HUES64 (cell line): Measurements from ENCODE around the gene OXSM. TPM values are rescaled to one million over a fixed set of nuclear protein-coding genes. Genes with fewer than 3 reads are reported as not detected.
A peak's percentile ranks its signal among the peaks of the same experiment; 100 is the strongest.

Experiments
- H3K27ac ChIP-seq: 2 replicates; pipeline ENCODE4 v1.7.0; 2013; ENCODE audit warnings: low read depth, low read length, inconsistent platforms
- H3K27me3 ChIP-seq: 2 replicates; pipeline ENCODE4 v1.6.1; 2013; ENCODE audit warnings: mild to moderate bottlenecking, low read length; ENCODE audit not compliant: insufficient read depth
- H3K36me3 ChIP-seq: 2 replicates; pipeline ENCODE4 v1.6.1; 2013; ENCODE audit warnings: mild to moderate bottlenecking, low read length; ENCODE audit not compliant: insufficient read depth
- H3K4me1 ChIP-seq: 2 replicates; pipeline ENCODE4 v1.6.1; 2013; ENCODE audit warnings: mild to moderate bottlenecking, low read length, moderate library complexity; ENCODE audit not compliant: insufficient read depth
- H3K4me3 ChIP-seq: 2 replicates; pipeline ENCODE4 v1.5.1; 2013; ENCODE audit warnings: mild to moderate bottlenecking, low read length, moderate library complexity
- H3K9ac ChIP-seq: 2 replicates; pipeline ENCODE4 v1.6.1; 2013; ENCODE audit warnings: mild to moderate bottlenecking, low read depth, low read length
- H3K9me3 ChIP-seq: 2 replicates; pipeline ENCODE4 v1.6.1; 2013; ENCODE audit warnings: low read depth, low read length; ENCODE audit not compliant: insufficient read depth
- WGBS: fragments of 150-250, 120-280 bp; methylation state at CpG from one replicate; pipeline ENCODE4 v1.1.7; 2013; ENCODE audit warnings: missing lambda C conversion rate; 5-methylcytosine and 5-hydroxymethylcytosine counted together
- polyA plus RNA-seq, 2 experiments: library from polyadenylated mRNA; stranded (reverse); fragments of 50-300 nt; gene quantifications; one replicate each; pipeline ENCODE4 v1.2.3, GENCODE V29; 2013

Gene OXSM
- 2.4 TPM for polyA plus RNA-seq (2013, experiment 1 of 2)
- 3.1 TPM for polyA plus RNA-seq (2013, experiment 2 of 2)

GRCh38 chr3:25789596-25790556 is at the start of gene OXSM:
Gene OXSM (plus strand): TSS chr3:25790090. CDS start chr3:25791021, 931 bp downstream.
- WGBS, result 9% methylated on average over 52 of the region's 56 CpGs
- Histone ChIP-seq H3K27ac (peak within 1 kb of the TSS; percentile 29), H3K27me3 (peaks cover 3% of the 10 kb centered on the region; the same call in 1 of the 2 replicates), H3K4me1 (peaks cover 12% of the 10 kb centered on the region), H3K4me3 (peak within 1 kb of the TSS; percentile 59), H3K9ac (peak within 1 kb of the TSS; percentile 48; the same call in 1 of the 2 replicates), H3K36me3 (no peaks in the 10 kb centered on the region), H3K9me3 (no peaks in the 10 kb centered on the region)

DNA sequence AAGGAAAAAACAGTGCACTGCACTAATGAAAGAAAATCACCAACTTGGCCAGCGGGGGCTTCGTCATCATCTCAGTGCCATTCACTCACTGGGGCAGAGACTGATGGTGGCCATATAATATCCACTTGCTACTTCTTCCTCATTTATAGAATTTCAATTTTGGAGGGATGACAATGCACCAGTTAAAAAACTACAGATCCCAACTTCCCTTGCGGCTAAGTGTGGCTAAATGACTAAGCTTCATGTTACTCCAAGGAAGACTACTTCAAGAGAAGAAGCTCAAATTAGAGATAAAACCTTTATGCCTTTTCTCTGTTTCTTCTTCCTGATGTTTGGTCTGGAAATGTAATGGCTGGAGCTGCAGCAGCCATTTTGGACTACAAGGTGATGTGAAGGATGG is 45.4 kb upstream of the OXSM start:
- WGBS, result 93% methylated on average over 3 of the region's 3 CpGs
- H3K9ac ChIP-seq, result no peak overlapping the region
- H3K27me3 ChIP-seq, result no peaks in the 10 kb centered on the region
- no peak overlapping the region for H3K27ac ChIP-seq
- no peaks in the 10 kb centered on the region for H3K9me3 ChIP-seq
- peaks cover 12% of the 10 kb centered on the region for H3K4me1 ChIP-seq
- no peak overlapping the region for H3K4me3 ChIP-seq
- H3K36me3 ChIP-seq, result peaks cover 28% of the 10 kb centered on the region

GRCh38 chr3:25747033-25747432 is 42.9 kb upstream of the OXSM start:
- H3K9me3 ChIP-seq, result no peaks in the 10 kb centered on the region
- no peaks in the 10 kb centered on the region for H3K27me3 ChIP-seq
- no peak overlapping the region for H3K4me3 ChIP-seq
- H3K36me3 ChIP-seq, result peaks cover 46% of the 10 kb centered on the region
- peaks cover 12% of the 10 kb centered on the region for H3K4me1 ChIP-seq
- no peak overlapping the region for H3K9ac ChIP-seq
- no peak overlapping the region for H3K27ac ChIP-seq

- Histone ChIP-seq H3K9me3 (no peaks in the 10 kb centered on the region), H3K27ac (peak overlapping the region; percentile 26; the same call in 1 of the 2 replicates), H3K9ac (no peak overlapping the region), H3K27me3 (no peaks in the 10 kb centered on the region), H3K36me3 (peaks cover 46% of the 10 kb centered on the region), H3K4me3 (no peak overlapping the region), H3K4me1 (peaks cover 12% of the 10 kb centered on the region)
- WGBS, result 63% methylated on average over 3 of the region's 3 CpGs
These were observed 41.7 kb upstream of the OXSM start for GRCh38 chr3:25748189-25748588.

- WGBS, result 79% methylated on average over 5 of the region's 6 CpGs
- Histone ChIP-seq H3K36me3 (peaks cover 46% of the 10 kb centered on the region), H3K9me3 (no peaks in the 10 kb centered on the region)
These were observed 40.8 kb upstream of the OXSM start for GRCh38 chr3:25749031-25749581.

DNA sequence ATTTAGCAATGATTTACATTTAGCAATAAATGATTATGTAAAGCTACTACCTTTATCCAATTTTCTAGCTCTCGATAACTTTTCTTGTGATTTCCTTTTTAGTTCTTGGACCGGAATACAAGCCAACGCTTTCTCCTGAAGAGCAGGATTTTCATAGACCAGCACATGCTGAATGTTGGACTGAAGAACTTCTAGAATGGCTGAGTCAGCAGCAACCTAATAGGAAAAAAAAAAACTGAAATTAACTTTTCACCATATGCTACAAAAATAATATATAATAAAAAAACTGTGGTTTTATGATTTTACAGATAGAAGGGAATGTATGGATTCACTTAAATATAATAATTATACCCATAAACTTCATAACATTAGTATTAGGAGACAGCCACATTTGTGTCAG is 38.8 kb upstream of the OXSM start:
- no peak overlapping the region for H3K4me3 ChIP-seq
- peaks cover 43% of the 10 kb centered on the region for H3K36me3 ChIP-seq
- 95% methylated on average over 3 of the region's 3 CpGs for WGBS
- H3K4me1 ChIP-seq, result peaks cover 12% of the 10 kb centered on the region
- no peaks in the 10 kb centered on the region for H3K9me3 ChIP-seq
- H3K27ac ChIP-seq, result no peak overlapping the region
- no peaks in the 10 kb centered on the region for H3K27me3 ChIP-seq
- no peak overlapping the region for H3K9ac ChIP-seq

More at GRCh38 chr3:25749031-25749581, 40.8 kb upstream of the OXSM start:
- H3K27me3 ChIP-seq, result no peaks in the 10 kb centered on the region
- no peak overlapping the region for H3K4me3 ChIP-seq
- H3K27ac ChIP-seq, result no peak overlapping the region
- H3K9ac ChIP-seq, result no peak overlapping the region
- H3K4me1 ChIP-seq, result peaks cover 12% of the 10 kb centered on the region

- peaks cover 12% of the 10 kb centered on the region for H3K4me1 ChIP-seq
- no peak overlapping the region for H3K9ac ChIP-seq
- whole genome bisulfite sequencing, result 73% methylated on average over 1 of the region's 1 CpG
- H3K27me3 ChIP-seq, result no peaks in the 10 kb centered on the region
- peaks cover 36% of the 10 kb centered on the region for H3K36me3 ChIP-seq
- H3K27ac ChIP-seq, result no peak overlapping the region
- H3K9me3 ChIP-seq, result no peaks in the 10 kb centered on the region
- H3K4me3 ChIP-seq, result no peak overlapping the region
These were observed 38.2 kb upstream of the OXSM start for GRCh38 chr3:25751725-25752124.

- 98% methylated on average over 6 of the region's 6 CpGs for WGBS
These were observed 21.0 kb upstream of the OXSM start for GRCh38 chr3:25768851-25769250.

GRCh38 chr3:25775936-25776335 is 14.0 kb upstream of the OXSM start:
- Histone ChIP-seq H3K9me3 (peaks cover 13% of the 10 kb centered on the region; the same call in 1 of the 2 replicates), H3K27ac (no peak overlapping the region), H3K4me3 (no peak overlapping the region), H3K4me1 (no peaks in the 10 kb centered on the region), H3K9ac (no peak overlapping the region), H3K27me3 (no peaks in the 10 kb centered on the region), H3K36me3 (peaks cover 54% of the 10 kb centered on the region)
- 95% methylated on average over 2 of the region's 2 CpGs for WGBS

More at GRCh38 chr3:25768851-25769250, 21.0 kb upstream of the OXSM start:
- H3K36me3 ChIP-seq, result peaks cover 23% of the 10 kb centered on the region
- H3K4me1 ChIP-seq, result no peaks in the 10 kb centered on the region
- H3K27ac ChIP-seq, result no peak overlapping the region
- peaks cover 11% of the 10 kb centered on the region; the same call in 1 of the 2 replicates for H3K9me3 ChIP-seq
- no peaks in the 10 kb centered on the region for H3K27me3 ChIP-seq
- H3K4me3 ChIP-seq, result no peak overlapping the region
- no peak overlapping the region for H3K9ac ChIP-seq

- Histone ChIP-seq H3K9me3 (no peaks in the 10 kb centered on the region), H3K4me3 (no peak overlapping the region), H3K9ac (no peak overlapping the region), H3K4me1 (peaks cover 11% of the 10 kb centered on the region), H3K27me3 (peaks cover 13% of the 10 kb centered on the region; the same call in 1 of the 2 replicates), H3K27ac (no peak overlapping the region), H3K36me3 (peaks cover 27% of the 10 kb centered on the region)
- WGBS, result 92% methylated on average over 5 of the region's 6 CpGs
These were observed 9.3 kb upstream of the OXSM start for GRCh38 chr3:25780618-25781017.

DNA sequence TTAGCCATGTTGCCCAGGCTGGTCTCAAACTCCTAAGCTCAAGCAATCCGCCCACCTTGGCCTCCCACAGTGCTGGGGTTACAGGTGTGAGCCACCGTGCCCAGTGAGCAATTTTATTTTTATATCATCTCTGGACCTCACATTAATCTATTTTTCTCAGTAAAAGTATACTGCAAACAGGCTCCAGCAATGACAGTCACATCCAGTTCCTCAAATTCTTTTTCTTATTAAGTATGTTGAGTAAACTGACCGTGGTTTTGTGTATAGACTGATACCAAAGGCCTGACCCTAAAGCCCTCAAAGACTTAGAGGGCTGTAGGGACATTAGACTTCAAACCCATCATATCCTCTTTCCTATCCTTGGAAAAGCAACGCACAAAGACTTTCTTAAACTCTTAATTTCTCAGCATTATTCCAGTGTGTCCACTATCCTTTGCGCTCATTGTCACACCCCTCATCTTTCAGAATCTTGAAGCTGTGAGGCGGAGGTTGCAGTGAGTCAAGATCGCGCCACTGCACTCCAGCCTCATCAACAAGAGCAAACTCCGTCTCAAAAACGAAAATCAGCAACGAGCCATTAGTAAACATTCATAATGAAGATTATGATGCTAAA is 8.6 kb upstream of the OXSM start:
- Histone ChIP-seq H3K9me3 (no peaks in the 10 kb centered on the region), H3K27me3 (peaks cover 13% of the 10 kb centered on the region; the same call in 1 of the 2 replicates), H3K36me3 (peaks cover 21% of the 10 kb centered on the region), H3K27ac (no peak overlapping the region), H3K4me3 (peak overlapping the region; percentile 88; the same call in 1 of the 2 replicates), H3K4me1 (peaks cover 11% of the 10 kb centered on the region), H3K9ac (no peak overlapping the region)
- WGBS, result 96% methylated on average over 9 of the region's 11 CpGs
